ENCODE measurements around the gene BTBD9.

DNA sequence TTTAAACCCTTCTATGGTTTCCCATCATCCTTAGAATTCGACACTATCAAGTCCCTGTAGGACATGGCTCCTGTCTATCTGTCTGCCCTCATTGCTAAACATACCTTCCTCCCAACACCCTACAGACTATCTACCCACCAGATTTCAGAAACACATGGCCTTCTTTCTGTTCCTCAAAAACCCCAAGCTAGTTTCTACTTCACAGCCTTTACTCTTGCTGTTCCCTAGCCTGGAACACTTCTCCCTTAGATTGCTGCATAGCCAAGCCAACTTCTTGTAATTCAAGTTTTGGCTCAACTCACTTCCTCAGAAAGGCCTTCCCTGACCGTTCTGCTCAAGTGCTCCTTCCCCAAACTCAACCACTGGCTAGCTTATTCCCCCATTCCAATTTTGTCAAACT, 156.2 kb downstream of the BTBD9 start:
- TF ChIP-seq, protein P1, sequence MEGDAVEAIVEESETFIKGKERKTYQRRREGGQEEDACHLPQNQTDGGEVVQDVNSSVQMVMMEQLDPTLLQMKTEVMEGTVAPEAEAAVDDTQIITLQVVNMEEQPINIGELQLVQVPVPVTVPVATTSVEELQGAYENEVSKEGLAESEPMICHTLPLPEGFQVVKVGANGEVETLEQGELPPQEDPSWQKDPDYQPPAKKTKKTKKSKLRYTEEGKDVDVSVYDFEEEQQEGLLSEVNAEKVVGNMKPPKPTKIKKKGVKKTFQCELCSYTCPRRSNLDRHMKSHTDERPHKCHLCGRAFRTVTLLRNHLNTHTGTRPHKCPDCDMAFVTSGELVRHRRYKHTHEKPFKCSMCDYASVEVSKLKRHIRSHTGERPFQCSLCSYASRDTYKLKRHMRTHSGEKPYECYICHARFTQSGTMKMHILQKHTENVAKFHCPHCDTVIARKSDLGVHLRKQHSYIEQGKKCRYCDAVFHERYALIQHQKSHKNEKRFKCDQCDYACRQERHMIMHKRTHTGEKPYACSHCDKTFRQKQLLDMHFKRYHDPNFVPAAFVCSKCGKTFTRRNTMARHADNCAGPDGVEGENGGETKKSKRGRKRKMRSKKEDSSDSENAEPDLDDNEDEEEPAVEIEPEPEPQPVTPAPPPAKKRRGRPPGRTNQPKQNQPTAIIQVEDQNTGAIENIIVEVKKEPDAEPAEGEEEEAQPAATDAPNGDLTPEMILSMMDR (IDR thresholded peaks at IDR 0.05), result no peak
- no peak for TF ChIP-seq EZH2 (IDR thresholded peaks at IDR 0.05; ENCODE audit: borderline replicate concordance, insufficient read depth, low read depth, low read length, poor library complexity, severe bottlenecking)

Measured in B cell (primary cell).